A549 (cell line): ENCODE results near the gene TMEFF2. TPM values are rescaled to one million over a fixed set of nuclear protein-coding genes. Genes with fewer than 3 reads are reported as not detected.

ENCODE experiments used
- ATAC-seq, 2 experiments: fragments of 200-7000 bp in 1 of 2; fragments of >200 bp in 1 of 2; cut with Nextera tagmentation in 1 of 2; cut with Tn5 transposase in 1 of 2; 3 replicates each; pipeline versions ENCODE4 v1.8.0 to v1.9.1; 2018 to 2020; ENCODE audit warnings: mild to moderate bottlenecking in 1 of 2, moderate library complexity in 1 of 2
- CTCF ChIA-PET: fragments of 300-600 bp; sonication (Branson Sonifier 250); formaldehyde crosslinking; extraction: SDS; loops from one replicate; lab custom pipeline; 2021; ENCODE audit warnings: antibody characterized with exemption, inconsistent platforms; lab: Yijun Ruan, JAX
- POLR2A ChIA-PET: fragments of 350-600 bp; formaldehyde crosslinking; extraction: SDS; loops from one replicate; lab custom pipeline; 2021; ENCODE audit warnings: antibody characterized with exemption, inconsistent platforms; lab: Yijun Ruan, JAX
- DNase-seq, 2 experiments: peaks; one replicate each; pipeline versions ENCODE4 v3.0.0 to v3.0.0-alpha.2; 2011 to 2016; ENCODE audit warnings: low read depth in 1 of 2, low spot score in 1 of 2
- FAIRE-seq: peaks from 2 replicates; lab custom pipeline; 2011; peaks lifted over from hg19 to GRCh38; lab: Jason Lieb, UNC
- H3K27ac ChIP-seq, 2 experiments: fragments of >200 bp; sonication (Bioruptor Twin); formaldehyde crosslinking; 3 replicates each; pipeline ENCODE4 v1.5.1; 2016 to 2017
- H3K4me1 ChIP-seq: fragments of >200 bp; sonication (Bioruptor Twin); formaldehyde crosslinking; 3 replicates; pipeline ENCODE4 v1.6.1; 2016
- H3K4me2 ChIP-seq: fragments of >200 bp; sonication (Bioruptor Twin); formaldehyde crosslinking; 3 replicates; pipeline ENCODE4 v1.6.1; 2016
- H3K4me3 ChIP-seq: fragments of >200 bp; sonication (Bioruptor Twin); formaldehyde crosslinking; 3 replicates; pipeline ENCODE4 v1.5.1; 2016
- H3K9me3 ChIP-seq: fragments of >200 bp; sonication (Bioruptor Twin); formaldehyde crosslinking; 3 replicates; pipeline ENCODE4 v1.6.1; 2016
- CBX2 ChIP-seq: fragments of 200-600 bp; sonication (generic); IDR thresholded peaks from 2 replicates; pipeline ENCODE4 v1.6.1; 2016; ENCODE audit warnings: low read depth, mild to moderate bottlenecking, borderline replicate concordance
- CBX8 ChIP-seq: fragments of 200-600 bp; sonication (generic); IDR thresholded peaks from 2 replicates; pipeline ENCODE4 v1.6.1; 2016
- CEBPB ChIP-seq, 2 experiments: fragments of >200 bp in 1 of 2; sonication (Bioruptor Twin) in 1 of 2; formaldehyde crosslinking in 1 of 2; IDR thresholded peaks; 2 replicates each; pipeline ENCODE4 v1.6.1; 2012 to 2016
- CHD4 ChIP-seq: fragments of 200-600 bp; sonication (generic); IDR thresholded peaks from 2 replicates; pipeline ENCODE4 v1.6.1; 2016; ENCODE audit warnings: antibody characterized with exemption, mild to moderate bottlenecking, borderline replicate concordance
- E2F6 ChIP-seq: IDR thresholded peaks from 2 replicates; pipeline ENCODE4 v1.6.1; 2012; ENCODE audit warnings: low read depth, borderline replicate concordance
- ESRRA ChIP-seq: fragments of 150-350 bp; IDR thresholded peaks from 2 replicates; pipeline ENCODE4 v1.6.1; 2014; ENCODE audit warnings: mild to moderate bottlenecking, low read length, borderline replicate concordance
- FOSL2 ChIP-seq, 2 experiments: fragments of 450-650 bp in 1 of 2; fragments of >200 bp in 1 of 2; sonication (Bioruptor Twin) in 1 of 2; formaldehyde crosslinking; IDR thresholded peaks; 2 replicates each; pipeline versions ENCODE4 v1.5.0 to v1.6.1; 2016 to 2020; ENCODE audit warnings: mild to moderate bottlenecking in 1 of 2, moderate library complexity in 1 of 2
- FOXS1 ChIP-seq: fragments of 250-450 bp; sonication (Bioruptor Pico); IDR thresholded peaks from 2 replicates; pipeline ENCODE4 v1.5.0; 2020; ENCODE audit warnings: mild to moderate bottlenecking, moderate library complexity
- GATA3 ChIP-seq: IDR thresholded peaks from 2 replicates; pipeline ENCODE4 v1.6.1; 2012; ENCODE audit warnings: borderline replicate concordance
- HEYL ChIP-seq: fragments of 250-450 bp; sonication (Bioruptor Pico); IDR thresholded peaks from 2 replicates; pipeline ENCODE4 v1.8.0; 2021; ENCODE audit warnings: mild to moderate bottlenecking, moderate library complexity
- JUNB ChIP-seq: fragments of >200 bp; sonication (Bioruptor Twin); formaldehyde crosslinking; IDR thresholded peaks from 2 replicates; pipeline ENCODE4 v1.6.1; 2016
- MAX ChIP-seq: IDR thresholded peaks from 2 replicates; pipeline ENCODE4 v1.6.1; 2012
- MYC ChIP-seq: IDR thresholded peaks from 2 replicates; pipeline ENCODE4 v1.6.1; 2012; ENCODE audit warnings: mild to moderate bottlenecking, inconsistent platforms, low read length, improper control_type of control experiment, borderline replicate concordance
- POLR2A ChIP-seq: IDR thresholded peaks from 2 replicates; pipeline ENCODE4 v1.6.1; 2012; ENCODE audit warnings: mild to moderate bottlenecking, low read length
- SMC3 ChIP-seq: fragments of >200 bp; sonication (Bioruptor Twin); formaldehyde crosslinking; IDR thresholded peaks from 3 replicates; pipeline ENCODE4 v1.6.1; 2018; ENCODE audit warnings: inconsistent platforms
- SREBF2 ChIP-seq: fragments of 450-650 bp; IDR thresholded peaks from 2 replicates; pipeline ENCODE4 v1.6.1; 2014; ENCODE audit warnings: mild to moderate bottlenecking, moderate library complexity
- ZC3H11A ChIP-seq: fragments of 450-650 bp; IDR thresholded peaks from 2 replicates; pipeline ENCODE4 v1.6.1; 2014; ENCODE audit warnings: antibody characterized with exemption, mild to moderate bottlenecking
- ZFP36 ChIP-seq: fragments of 450-650 bp; IDR thresholded peaks from 2 replicates; pipeline ENCODE4 v1.6.1; 2014; ENCODE audit warnings: borderline replicate concordance; ENCODE audit not compliant: partially characterized antibody
- WGBS: methylation state at CpG from one replicate; pipeline ENCODE4 v1.1.6; 2017; ENCODE audit errors: missing lambda C conversion rate; 5-methylcytosine and 5-hydroxymethylcytosine counted together
- polyA plus RNA-seq, 4 experiments: library from polyadenylated mRNA; depleted of rRNA in 3 of 4; stranded (reverse); fragments of >200 nt; fragmentation: RNase III in 1 of 4; extraction: RNeasy Plus Mini Kit Qiagen cat#74134 plus additional on column Dnase treatment in 1 of 4; gene quantifications; 2 replicates in 3 of 4; 3 replicates in 1 of 4; pipeline ENCODE4 v1.2.3, GENCODE V29; 2011 to 2017
- TF ChIP-seq, protein P1 (sequence below): fragments of 200-600 bp; sonication (generic); IDR thresholded peaks from 2 replicates; pipeline ENCODE4 v1.6.1; 2016; ENCODE audit warnings: antibody characterized with exemption, mild to moderate bottlenecking, moderate library complexity
- TF ChIP-seq, protein P2 (sequence below): fragments of >200 bp; sonication (Bioruptor Twin); formaldehyde crosslinking; IDR thresholded peaks from 3 replicates; pipeline ENCODE4 v1.6.1; 2016
- TF ChIP-seq, protein P3 (sequence below): fragments of 250-450 bp; sonication (Bioruptor Pico); IDR thresholded peaks from 2 replicates; pipeline ENCODE4 v1.5.0; 2021; ENCODE audit warnings: mild to moderate bottlenecking, moderate library complexity, borderline replicate concordance
- TF ChIP-seq, protein P4 (sequence below): fragments of 450-650 bp; IDR thresholded peaks from 2 replicates; pipeline ENCODE4 v1.6.1; 2014; ENCODE audit warnings: antibody characterized with exemption

Gene TMEFF2
- polyA plus RNA-seq, 2 of the 4 experiments (the other 2 are of a cell fraction) = 0.30 to 0.46 TPM

- no peak overlapping the region for H3K4me3 ChIP-seq
- no peak for TF ChIP-seq SREBF2
- TF ChIP-seq FOXS1 (CRISPR knock-in tag) = no peak
- TF ChIP-seq GATA3 = no peak
- TF ChIP-seq CEBPB (IDR thresholded peaks at IDR 0.05) = no peak
- TF ChIP-seq JUNB = no peak
- TF ChIP-seq POLR2A = no peak
- TF ChIP-seq E2F6 = no peak
- no peak for TF ChIP-seq HEYL (CRISPR knock-in tag)
- no peak for TF ChIP-seq CBX8
- no peak for TF ChIP-seq CHD4
- TF ChIP-seq, protein P1, sequence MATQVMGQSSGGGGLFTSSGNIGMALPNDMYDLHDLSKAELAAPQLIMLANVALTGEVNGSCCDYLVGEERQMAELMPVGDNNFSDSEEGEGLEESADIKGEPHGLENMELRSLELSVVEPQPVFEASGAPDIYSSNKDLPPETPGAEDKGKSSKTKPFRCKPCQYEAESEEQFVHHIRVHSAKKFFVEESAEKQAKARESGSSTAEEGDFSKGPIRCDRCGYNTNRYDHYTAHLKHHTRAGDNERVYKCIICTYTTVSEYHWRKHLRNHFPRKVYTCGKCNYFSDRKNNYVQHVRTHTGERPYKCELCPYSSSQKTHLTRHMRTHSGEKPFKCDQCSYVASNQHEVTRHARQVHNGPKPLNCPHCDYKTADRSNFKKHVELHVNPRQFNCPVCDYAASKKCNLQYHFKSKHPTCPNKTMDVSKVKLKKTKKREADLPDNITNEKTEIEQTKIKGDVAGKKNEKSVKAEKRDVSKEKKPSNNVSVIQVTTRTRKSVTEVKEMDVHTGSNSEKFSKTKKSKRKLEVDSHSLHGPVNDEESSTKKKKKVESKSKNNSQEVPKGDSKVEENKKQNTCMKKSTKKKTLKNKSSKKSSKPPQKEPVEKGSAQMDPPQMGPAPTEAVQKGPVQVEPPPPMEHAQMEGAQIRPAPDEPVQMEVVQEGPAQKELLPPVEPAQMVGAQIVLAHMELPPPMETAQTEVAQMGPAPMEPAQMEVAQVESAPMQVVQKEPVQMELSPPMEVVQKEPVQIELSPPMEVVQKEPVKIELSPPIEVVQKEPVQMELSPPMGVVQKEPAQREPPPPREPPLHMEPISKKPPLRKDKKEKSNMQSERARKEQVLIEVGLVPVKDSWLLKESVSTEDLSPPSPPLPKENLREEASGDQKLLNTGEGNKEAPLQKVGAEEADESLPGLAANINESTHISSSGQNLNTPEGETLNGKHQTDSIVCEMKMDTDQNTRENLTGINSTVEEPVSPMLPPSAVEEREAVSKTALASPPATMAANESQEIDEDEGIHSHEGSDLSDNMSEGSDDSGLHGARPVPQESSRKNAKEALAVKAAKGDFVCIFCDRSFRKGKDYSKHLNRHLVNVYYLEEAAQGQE = no peak
- TF ChIP-seq, protein P2, sequence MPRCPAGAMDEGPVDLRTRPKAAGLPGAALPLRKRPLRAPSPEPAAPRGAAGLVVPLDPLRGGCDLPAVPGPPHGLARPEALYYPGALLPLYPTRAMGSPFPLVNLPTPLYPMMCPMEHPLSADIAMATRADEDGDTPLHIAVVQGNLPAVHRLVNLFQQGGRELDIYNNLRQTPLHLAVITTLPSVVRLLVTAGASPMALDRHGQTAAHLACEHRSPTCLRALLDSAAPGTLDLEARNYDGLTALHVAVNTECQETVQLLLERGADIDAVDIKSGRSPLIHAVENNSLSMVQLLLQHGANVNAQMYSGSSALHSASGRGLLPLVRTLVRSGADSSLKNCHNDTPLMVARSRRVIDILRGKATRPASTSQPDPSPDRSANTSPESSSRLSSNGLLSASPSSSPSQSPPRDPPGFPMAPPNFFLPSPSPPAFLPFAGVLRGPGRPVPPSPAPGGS = no peak
- no peak for TF ChIP-seq MYC
- WGBS = 78% methylated on average over 2 of the region's 2 CpGs
- ATAC-seq (no peak), FAIRE-seq (no peak), DNase-seq (no peak)
- H3K4me1 ChIP-seq = no peaks in the 10 kb centered on the region
- H3K9me3 ChIP-seq = no peaks in the 10 kb centered on the region
- H3K27ac ChIP-seq = no peak overlapping the region
- POLR2A ChIA-PET = no interaction called here
- no peak overlapping the region for H3K4me2 ChIP-seq
- CTCF ChIA-PET = interaction anchor here (0.7 to 1.0 kb wide), 2 partner anchors 406 to 459 kb away, joined by 3 to 4 read pairs; no protein-coding TSS in a partner anchor
Observed at GRCh38 chr2:192218377-192218776, 23.6 kb upstream of the TMEFF2 start.

- H3K4me3 ChIP-seq = no peak overlapping the region
- no peak for FAIRE-seq
Observed at GRCh38 chr2:192216336-192216735, 21.6 kb upstream of the TMEFF2 start.

More at GRCh38 chr2:192216336-192216735, 21.6 kb upstream of the TMEFF2 start:
- POLR2A ChIA-PET = no interaction called here
- CTCF ChIA-PET = no interaction called here
- Histone ChIP-seq H3K4me2 (no peak overlapping the region), H3K27ac (no peak overlapping the region), H3K4me1 (no peaks in the 10 kb centered on the region), H3K9me3 (no peaks in the 10 kb centered on the region)
- ATAC-seq (no peak), DNase-seq (no peak)
- WGBS = 34% methylated on average over 3 of the region's 3 CpGs
- TF ChIP-seq SMC3 (no peak), POLR2A (no peak), ZC3H11A (no peak), MAX (no peak), ESRRA (no peak), ZFP36 (no peak), HEYL (CRISPR knock-in tag) (no peak), FOSL2 (IDR thresholded peaks at IDR 0.05) (no peak), FOSL2 (CRISPR knock-in tag; IDR thresholded peaks at IDR 0.05) (no peak), CBX2 (no peak)
- TF ChIP-seq, protein P3, sequence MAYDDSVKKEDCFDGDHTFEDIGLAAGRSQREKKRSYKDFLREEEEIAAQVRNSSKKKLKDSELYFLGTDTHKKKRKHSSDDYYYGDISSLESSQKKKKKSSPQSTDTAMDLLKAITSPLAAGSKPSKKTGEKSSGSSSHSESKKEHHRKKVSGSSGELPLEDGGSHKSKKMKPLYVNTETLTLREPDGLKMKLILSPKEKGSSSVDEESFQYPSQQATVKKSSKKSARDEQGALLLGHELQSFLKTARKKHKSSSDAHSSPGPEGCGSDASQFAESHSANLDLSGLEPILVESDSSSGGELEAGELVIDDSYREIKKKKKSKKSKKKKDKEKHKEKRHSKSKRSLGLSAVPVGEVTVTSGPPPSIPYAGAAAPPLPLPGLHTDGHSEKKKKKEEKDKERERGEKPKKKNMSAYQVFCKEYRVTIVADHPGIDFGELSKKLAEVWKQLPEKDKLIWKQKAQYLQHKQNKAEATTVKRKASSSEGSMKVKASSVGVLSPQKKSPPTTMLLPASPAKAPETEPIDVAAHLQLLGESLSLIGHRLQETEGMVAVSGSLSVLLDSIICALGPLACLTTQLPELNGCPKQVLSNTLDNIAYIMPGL (CRISPR knock-in tag) = no peak
- TF ChIP-seq, protein P4, sequence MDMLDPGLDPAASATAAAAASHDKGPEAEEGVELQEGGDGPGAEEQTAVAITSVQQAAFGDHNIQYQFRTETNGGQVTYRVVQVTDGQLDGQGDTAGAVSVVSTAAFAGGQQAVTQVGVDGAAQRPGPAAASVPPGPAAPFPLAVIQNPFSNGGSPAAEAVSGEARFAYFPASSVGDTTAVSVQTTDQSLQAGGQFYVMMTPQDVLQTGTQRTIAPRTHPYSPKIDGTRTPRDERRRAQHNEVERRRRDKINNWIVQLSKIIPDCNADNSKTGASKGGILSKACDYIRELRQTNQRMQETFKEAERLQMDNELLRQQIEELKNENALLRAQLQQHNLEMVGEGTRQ = no peak
- TF ChIP-seq, protein P1 = no peak
- TF ChIP-seq, protein P2 = no peak
